ENCODE results near the gene CHI3L2.

DNA sequence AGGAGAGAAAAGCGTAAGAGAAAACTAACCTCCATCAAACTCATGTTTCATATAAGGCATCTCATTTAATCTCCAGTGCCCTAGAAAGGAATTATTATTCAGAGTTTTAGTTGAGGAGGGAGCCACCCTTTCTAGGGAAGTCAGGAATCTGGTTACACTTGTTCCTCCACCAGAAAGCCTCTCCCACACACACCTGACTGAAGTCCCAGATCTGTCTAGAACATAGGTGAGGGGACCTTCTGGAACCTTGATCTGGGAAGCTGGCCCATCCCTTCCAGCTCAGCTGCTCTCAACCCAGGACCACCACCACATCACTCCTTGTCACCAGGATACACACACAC is 25.2 kb upstream of the CHI3L2 start:
- TF ChIP-seq TARDBP (IDR thresholded peaks at IDR 0.05) (no peak), ARNT (IDR thresholded peaks at IDR 0.05) (no peak), BHLHE40 (IDR thresholded peaks at IDR 0.05; ENCODE audit: borderline replicate concordance) (no peak)
